Tibial nerve (tissue), 3 donors: ENCODE data around the gene IWS1.

Experiments used
- CTCF ChIP-seq, 5 experiments: fragments of 200-600 bp in 3 of 5; fragments of 450-650 bp in 2 of 5; sonication (generic) in 3 of 5; IDR thresholded peaks; one replicate each; pipeline ENCODE4 v1.5.1; 2016 to 2019; ENCODE audit warnings: antibody characterized with exemption in 5 of 5, mild to moderate bottlenecking in 3 of 5, moderate library complexity in 2 of 5
- POLR2A ChIP-seq, 2 donors: fragments of 450-650 bp; IDR thresholded peaks; one replicate each; pipeline ENCODE4 v1.6.1; 2017; ENCODE audit warnings: antibody characterized with exemption in 2 of 2, mild to moderate bottlenecking in 2 of 2, moderate library complexity in 2 of 2

GRCh38 chr2:127456960-127457359 lies 69.3 kb downstream of the IWS1 start:
- TF ChIP-seq CTCF (IDR thresholded peaks at IDR 0.05), result no peak
- TF ChIP-seq POLR2A (IDR thresholded peaks at IDR 0.05), result no peak
